Measurements from ENCODE around the gene ZMYM4.

Gene ZMYM4

DNA sequence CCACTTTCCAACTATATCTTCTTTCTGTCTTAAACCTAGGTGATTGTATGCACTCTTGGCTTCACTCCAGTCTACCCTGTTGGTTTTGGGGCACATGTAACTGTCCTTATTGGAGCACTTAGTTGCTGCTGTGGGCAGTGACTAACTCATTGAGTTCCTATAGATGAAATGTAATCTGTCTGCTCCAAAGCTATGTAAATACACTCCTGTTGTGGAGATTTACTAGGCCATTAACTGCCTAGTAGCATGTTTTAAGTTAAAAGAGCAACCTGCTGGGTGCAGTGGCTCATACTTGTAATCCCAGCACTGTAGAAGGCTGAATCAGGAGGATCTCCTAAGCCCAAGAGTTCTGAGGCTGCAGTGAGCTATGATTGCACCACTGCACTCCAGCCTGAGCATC, 137.6 kb downstream of the ZMYM4 start:
- DNase-seq (ENCODE audit: low read depth) = no peak

DNA sequence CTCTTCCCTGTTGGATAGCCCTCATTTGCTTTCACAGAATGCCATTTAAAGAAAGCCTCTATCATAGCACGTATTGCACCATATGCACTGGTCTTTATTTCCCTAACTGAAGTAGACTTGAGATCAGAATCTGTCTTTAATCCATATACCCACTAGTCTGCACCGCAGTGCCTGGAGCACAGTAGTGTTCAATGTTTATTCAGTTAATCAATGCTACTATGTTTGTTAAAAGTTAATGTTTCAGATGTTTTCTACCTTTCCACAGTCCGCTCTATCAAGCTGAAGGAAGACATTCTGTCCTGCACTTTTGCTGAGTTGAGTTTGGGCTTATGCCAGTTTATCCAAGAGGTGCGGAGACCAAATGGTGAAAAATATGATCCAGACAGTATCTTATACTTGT, 139.2 kb downstream of the ZMYM4 start:
- no peak for DNase-seq (ENCODE audit: low read depth)

DNA sequence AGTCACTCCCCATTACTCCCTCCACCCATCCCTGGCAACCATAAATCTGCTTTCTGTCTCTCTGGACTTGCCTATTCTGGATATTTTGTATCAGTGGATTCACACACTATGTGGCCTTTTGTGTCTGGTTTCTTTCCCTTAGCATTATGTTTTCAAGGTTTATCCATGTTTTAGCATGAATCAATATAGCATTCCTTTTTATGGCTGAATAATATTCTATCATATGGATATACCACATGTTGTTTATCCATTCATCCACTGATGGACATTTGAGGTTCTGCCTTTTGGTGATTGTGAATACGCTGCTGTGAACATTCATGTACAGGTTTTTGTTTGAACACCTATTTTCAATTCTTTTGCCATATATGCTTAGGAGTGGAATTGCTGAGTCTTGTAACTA, 140.4 kb downstream of the ZMYM4 start:
- DNase-seq (ENCODE audit: low read depth) = no peak

DNA sequence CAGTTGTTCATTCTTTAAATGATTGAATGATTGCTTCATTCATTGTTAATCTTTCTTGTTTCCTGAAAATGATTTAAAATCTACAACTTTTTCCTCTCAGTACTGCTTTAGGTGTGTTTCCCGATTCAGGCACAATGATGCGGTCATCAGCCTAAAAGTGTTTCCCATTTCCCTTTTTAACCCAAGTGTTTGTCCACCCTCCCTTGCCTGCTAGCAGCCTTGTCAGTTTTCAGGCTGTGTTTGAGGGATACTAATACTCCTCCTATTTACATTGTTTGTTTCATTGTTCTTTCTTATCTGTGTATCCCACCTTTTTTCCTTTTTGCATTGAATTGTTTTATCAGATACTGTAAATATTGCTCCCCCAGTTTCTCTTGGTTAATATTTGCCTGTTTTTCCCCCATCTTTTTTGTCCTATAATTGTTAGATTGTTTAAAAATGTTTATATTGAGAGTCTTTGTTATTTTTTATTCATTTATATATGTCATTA, 157.6 kb downstream of the ZMYM4 start:
- no peak for DNase-seq (ENCODE audit: low read depth)

DNA sequence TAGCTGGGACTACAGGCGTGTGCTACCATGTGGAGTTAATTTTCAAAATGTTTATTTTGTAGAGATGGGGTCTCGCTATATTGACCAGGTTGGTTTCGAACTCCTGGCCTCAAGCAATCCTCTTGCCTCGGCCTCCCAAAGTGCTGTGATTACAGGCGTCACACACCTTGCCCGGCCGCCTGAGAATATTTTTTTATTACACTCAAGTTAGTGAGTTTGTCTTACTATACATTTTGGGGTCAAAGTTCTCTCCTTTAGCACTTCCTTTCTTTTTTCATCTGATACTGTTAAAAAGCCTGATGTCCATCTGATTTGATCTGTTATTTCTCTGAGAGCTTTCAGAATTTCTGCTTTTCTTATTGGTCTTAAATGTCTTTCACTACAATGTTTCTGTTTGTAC, 159.9 kb downstream of the ZMYM4 start:
- DNase-seq (ENCODE audit: low read depth) = no peak

DNA sequence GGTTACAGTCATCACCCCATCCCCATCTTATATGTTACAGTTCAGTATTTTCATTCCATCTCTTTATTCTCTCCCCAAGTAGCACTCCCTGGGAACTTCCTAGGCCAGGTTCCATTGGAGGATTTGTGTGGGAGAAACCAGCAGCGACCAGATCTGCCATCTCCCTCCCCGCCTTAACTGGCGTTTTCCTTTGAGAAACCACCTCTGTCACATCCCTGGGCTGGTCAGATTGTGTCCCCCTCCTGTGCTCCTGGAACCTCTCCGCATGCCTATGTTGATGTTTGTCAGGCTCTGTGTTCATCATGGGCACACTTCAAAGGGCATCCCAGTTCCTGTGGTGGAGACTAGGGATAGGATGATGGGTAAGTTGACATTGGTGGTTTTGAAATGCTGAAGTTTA, 162.3 kb downstream of the ZMYM4 start:
- no peak for DNase-seq (ENCODE audit: low read depth)

DNA sequence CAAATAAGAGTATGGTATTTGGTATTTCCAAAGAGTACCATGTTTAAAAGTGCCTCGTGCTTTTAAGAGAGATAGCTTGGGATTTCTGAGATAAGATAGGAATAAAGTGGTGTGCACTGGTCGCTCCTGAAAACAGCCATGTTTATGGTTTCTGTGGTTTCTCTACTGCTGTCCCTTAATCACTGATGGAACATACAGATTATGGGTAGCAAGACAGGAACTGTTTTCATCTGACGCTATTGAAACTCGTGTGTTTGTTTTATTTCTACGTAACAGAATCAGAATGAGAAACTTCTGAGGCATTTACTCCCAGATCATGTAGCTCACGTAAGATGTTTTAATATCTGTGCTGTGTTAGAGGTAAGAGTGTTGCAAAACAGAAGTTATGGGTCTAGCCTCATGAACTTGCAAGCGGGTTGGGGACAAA, 162.7 kb downstream of the ZMYM4 start:
- DNase-seq (ENCODE audit: low read depth) = no peak

DNA sequence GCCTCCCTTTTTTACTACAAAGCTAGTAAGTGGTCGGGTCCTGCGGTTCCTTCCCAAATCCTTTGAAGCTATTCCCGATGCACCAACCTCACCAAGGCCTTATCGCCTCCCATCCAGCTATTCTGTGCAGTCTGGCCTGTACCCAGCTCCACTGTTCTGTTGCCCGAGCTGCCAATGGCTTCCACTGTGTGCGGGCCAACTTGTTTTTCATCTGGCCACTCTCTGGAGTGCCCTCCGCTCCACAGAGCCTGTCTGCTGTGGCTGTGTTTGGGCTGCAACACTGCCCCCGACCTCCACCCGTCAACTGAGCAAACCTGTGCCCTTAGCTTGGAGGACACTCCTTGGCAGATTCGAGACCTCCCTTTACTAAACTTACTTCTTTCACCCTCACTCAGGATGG, 163.7 kb downstream of the ZMYM4 start:
- no peak for DNase-seq (ENCODE audit: low read depth)

DNA sequence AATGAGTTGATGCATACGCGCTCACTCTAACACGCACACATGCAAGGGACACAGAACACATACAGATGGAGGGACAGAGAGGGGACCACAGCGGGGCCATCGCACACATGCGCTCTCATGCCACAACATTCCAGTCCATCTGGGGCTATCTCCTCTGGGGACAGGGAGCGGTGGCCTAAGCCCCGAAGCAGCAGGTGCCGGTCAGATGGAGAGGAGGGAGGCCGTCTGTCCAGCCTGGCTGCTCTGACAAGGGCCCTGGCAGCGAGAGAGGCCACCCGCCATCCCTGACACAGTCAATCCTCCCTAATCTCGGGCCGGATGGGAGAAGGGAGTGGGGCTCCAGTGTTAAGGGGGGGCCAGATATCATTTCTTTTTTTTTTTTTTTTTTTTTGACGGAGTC, 165.2 kb downstream of the ZMYM4 start:
- DNase-seq (ENCODE audit: low read depth) = no peak

DNA sequence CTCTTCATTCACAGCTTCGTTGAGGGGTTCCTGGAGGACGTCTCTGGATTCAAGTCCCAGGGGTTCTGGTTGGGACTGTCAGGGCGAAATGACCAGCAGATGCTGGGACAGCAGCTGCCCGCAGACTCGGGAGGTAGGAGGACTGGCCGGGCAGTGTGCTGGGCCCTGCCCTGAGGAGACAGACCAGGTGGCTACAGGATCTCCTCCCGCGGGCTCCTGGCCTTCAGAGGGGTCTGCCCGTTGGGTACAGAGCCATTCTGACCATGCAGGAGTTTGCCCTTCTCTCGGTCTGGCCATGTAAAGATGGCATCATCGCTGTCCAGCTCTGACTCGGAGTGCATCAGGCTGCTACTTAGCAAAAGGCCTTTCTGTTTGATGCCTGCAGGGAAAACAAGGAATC, 166.2 kb downstream of the ZMYM4 start:
- DNase-seq (ENCODE audit: low read depth) = no peak

DNA sequence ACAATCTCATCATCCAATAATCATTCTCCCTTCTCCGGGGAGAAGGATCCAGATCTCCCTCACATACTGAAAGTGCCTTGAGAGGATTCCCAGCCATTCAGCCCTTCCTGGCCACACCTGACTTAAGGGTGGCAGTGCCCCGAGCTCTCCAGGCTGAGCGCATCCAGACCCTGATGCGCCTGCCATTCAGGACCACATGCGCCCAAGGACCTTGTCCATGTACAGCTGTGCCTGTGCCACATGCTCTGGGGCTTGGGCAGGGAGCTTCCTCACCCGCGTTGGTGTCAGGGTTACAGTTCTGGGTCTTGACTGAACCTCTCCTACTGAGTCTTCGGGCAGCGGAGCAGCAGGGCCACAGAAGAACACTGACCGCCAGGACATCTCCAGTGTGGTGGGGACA, 167.6 kb downstream of the ZMYM4 start:
- no peak for DNase-seq (ENCODE audit: low read depth)

DNA sequence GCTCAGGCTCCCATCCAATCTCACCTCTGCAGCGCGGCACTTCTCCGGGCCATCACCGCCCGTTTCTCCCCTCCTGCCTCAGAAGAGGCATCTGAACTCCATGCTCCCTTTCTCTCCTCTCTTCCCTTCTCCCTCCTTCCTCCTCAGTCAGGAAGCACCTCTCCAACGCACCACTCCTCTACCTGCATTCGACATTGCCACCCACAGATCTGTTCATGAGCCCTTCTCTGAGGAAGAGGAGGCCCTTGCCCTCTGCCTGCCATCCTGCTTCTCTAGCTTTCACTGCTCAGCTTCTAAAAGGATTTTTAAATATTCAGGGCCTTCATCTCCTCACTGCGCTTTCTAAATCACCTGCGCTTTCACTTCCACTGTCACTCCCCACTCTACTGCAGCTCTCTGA, 168.7 kb downstream of the ZMYM4 start:
- no peak for DNase-seq (ENCODE audit: low read depth)

DNA sequence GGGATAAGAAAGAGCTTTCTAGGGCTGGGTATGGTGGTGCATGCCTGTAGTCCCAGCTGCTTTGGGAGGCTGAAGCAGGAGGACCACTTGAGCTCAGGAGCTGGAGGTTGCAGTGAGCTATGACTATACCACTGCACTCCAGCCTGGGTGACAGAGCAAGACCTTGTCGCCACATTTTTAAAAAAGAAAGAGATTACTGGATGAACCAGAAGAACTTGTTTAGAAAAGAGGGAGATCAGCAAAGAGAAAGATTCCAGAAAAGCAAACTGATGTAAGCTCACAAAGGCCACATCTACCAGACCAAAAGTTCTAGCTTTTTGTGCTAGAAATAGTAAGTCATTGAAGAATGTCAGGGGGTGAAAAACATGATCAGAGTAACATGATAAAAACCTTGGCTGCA, 171.1 kb downstream of the ZMYM4 start:
- no peak for DNase-seq (ENCODE audit: low read depth)

DNA sequence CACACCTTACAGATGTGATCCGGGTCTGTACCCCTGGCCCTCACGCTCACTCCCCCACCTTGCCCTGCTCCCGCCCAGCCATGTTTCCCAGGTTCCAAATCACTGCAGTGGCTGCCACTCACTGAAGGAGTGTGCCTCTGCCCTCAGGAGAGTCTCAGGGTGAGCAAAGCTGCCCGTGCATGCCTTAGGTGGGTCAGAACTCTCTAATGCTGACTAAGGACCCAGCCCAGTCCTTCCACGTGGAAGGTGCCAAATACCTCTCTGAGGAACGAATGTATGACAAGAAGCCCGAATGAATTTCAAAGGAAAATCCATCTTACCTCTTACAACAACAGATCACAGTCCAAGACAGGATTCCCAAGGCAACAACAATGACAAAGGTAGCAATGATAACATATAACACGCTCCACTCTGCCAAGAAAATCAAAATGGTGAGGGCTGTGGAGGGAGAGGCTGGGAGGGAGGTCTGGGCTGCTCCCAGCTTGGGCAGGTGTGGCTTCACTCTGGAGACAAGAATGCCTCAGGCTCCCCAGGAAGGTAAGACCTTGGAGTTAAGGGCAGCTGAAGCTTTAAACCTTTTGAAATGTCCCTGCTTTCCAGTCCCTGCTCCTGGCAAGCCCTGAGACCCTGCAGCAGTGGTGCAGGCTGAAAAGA, 173.5 kb downstream of the ZMYM4 start:
- no peak for DNase-seq (ENCODE audit: low read depth)

DNA sequence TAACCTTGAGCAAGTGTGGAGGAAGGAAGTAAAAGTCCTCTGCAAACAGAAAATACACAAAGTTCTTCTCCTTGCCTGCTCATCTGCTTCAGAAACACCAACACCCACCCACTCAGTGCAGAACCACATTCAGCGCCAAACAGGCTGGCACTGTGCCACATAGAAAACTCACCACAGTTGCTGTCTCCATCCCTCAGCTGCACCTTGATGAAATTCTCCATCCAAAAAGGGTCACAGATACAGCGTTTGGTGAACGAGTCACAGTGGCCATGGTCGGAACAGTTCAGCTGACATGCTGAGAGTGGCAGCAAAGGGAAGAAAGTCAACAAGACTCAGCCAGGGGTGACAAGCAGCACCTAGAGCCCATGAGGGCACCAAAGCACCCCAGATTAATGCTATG, 174.2 kb downstream of the ZMYM4 start:
- peak; percentile 7 for DNase-seq (ENCODE audit: low read depth)

DNA sequence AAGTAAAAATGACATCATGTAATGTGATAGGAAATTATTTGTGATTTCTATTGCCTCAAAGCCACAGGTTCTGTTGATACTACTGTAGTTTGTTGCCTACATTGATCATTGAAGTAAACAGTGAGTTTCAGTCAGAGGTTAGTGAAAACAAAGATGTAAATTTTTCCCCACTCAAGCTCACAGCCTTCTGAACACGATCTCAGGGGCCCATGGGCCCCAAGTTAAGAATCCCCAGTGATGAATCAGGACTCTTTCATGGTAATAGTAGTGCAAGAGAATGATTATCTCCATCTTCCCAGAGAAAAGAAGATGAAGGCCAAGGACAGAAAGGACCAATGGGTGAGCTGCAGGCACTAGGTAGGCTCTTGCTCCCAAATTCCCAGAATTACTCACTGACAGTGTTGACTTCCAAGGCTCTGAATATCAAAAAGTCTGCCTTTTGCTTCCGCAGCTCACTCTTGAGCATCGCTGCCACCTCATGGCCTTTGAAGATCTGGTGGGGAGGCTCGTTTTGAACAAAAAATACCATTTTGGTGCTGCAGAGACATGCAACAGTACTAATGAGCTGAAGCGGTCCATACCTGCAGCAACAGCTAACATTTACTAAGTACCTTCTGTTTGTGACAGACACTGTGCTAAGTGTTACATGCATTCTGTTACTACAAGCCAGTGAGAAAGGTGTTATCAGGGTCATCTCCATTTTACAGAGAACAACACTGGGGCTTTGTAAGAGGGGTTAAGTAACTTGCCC, 175.4 kb downstream of the ZMYM4 start:
- DNase-seq (ENCODE audit: low read depth) = no peak

DNA sequence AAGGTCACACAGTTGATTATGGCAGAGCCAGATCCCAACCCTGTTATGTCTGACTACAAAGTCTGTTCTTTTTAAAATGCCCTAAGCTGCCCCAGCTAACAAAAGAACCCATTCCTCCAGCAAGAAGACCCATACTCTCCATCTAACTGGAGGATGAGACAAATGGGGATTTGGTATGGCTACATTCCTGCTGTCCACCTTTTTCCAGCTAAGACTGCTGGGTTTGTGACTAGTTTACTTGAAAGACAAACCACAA, 175.9 kb downstream of the ZMYM4 start:
- no peak for DNase-seq (ENCODE audit: low read depth)

DNA sequence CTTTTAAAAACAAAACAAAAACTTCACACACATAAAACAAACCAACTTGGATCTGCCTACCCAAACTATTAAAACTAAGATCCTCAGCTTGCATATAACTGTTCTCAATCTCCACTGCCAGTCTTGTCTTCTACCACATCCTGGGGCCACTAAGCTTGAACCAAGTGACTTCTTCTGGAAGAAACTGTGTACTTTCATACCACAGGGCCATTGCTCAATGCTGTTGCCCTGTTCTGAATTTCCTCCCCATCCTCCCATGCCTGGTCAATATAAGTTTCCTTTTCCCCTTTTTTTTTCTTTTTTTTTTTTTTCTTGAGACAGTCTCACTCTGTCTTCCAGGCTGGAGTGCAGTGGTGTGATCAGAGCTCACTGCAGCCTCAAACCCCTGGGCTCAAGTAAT, 178.8 kb downstream of the ZMYM4 start:
- DNase-seq (ENCODE audit: low read depth) = no peak

DNA sequence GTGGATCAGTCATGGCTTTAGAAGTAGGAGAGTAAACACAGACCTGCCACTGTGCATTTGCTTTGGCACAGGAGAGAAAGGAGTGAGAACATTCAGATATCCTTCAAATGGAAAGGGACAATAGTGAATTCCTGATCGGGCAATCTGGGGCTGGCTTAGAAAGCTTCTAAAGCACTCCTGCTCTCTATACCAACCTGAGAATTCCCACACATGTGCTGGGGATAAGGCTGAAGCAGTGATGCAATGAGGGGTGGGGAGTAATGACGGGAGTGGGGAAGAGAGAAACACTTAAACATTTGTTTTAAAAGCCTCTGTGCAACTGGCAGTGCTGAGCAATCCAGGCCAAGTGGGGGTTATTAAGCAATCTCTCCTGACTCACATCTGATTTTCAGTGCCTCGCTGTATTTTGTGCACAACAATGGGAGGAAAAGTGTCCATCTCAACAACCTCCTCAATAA, 179.9 kb downstream of the ZMYM4 start:
- DNase-seq (ENCODE audit: low read depth) = no peak

DNA sequence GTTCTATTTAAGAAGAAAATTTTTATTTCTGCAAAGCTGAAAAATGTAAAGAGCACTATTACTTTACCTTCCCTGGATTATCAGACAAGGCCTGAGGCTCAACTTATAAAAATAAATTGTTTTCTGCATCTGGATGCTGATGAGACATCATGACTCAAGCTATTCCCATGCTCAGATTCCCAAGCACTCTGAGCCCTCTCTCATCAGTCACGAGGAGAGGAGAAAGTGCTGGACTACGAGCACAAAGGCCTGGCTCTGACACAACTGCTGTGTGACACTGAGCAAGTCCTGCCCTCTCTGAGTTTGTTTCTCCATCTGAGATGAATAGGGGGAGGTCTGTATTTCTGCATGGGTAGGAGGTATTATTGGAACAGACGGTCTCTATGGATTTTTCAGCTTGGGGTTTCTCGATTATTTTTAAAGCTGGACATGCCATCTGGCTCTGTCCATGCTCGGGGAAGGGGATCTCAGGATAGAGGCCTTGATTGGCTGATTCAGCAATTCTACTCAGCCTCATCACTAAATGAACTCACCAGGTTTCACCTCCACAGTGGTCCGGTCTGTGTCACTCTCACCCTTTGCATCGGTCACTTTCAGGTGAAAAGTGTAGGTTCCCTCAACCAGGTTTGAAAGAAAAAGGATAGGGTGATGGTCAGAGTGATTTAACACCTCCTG, 181.0 kb downstream of the ZMYM4 start:
- DNase-seq (ENCODE audit: low read depth) = no peak

DNA sequence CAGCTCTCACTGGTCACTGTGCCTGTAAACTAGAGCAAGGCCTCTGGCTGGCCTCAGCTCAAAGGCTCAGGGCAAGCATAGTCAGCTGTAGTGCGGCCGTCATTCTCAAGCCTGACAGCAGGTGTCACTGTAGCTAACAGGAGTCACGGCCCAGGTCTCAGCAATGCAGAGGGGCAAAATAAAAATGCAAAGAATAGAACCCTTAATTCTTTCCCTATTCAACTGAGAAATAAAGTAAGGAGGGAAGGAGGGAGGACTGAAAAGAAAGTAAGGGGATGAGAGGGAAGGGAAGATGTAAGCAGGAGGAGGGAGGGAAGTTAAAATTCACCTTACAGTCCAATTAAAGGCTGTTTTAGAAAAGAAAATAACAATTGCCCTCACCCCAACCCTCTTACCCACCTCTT, 182.6 kb downstream of the ZMYM4 start:
- DNase-seq (ENCODE audit: low read depth) = peak; percentile 66

DNA sequence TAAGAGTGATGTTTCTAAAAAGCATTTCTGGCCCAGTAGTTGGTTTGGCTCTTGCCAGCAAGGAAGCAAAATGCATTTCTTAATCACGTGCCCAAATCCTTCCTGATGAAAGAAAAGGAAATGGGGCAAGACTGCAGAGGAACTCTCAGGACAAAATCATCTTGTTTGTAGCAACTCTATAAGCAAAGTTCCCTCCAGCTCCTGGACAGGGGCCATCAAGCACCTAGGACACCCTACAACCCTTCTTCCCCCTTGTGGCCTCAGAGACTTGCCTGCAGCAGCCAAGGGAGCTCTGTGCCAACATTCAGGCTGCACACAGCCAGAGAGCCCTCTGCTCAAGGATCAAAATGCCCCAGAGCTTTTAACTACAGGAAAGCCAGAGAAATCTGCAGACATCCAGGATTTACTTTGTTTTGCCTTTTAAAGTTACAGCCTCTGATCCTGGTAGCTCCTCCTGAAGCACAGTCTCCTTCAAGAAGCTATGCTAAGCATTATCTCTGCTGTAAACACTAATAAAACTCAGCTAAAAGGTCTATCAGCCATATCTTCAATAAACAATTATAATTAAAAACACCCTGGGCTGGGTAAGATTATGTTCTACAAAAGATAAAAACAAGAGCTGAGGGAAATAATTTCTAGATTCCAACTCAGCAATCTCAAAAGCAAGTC, 183.7 kb downstream of the ZMYM4 start:
- no peak for DNase-seq (ENCODE audit: low read depth)

DNA sequence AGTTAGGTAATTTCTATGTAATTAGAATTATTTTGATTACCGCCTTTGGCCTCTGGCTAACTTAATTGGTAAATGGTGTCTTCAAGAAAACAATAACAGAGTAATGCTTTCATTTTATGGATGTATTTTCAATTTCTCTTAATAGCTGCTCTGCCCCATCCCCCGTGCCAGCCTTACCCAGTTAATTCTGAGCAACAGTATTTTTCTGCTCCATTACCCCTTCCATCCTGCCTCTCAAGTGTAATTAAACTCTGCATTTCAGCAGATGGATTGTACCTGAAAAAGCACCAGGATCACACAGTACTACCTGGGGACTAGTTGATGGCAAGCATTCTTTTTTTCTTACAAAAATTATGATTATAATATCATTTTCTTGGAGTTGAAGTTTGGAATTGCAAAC, 184.5 kb downstream of the ZMYM4 start:
- no peak for DNase-seq (ENCODE audit: low read depth)
